Suprapubic skin (tissue), 4 donors: Measurements from ENCODE around the gene L3MBTL2. TPM values are rescaled to one million over a fixed set of nuclear protein-coding genes. Genes with fewer than 3 reads are reported as not detected.
"Not testable (repeated sequence)": the region's sequence is repeated elsewhere in the genome, so short reads cannot be mapped to it uniquely, and the experiment has no call there.

Experiments used
- DNase-seq, 2 donors: peaks; one replicate each; pipeline ENCODE4 v3.0.0-alpha.2; 2019; ENCODE audit warnings: low spot score in 2 of 2
- H3K27ac ChIP-seq: fragments of 200-600 bp; sonication (generic); one replicate; pipeline ENCODE4 v1.5.1; 2019
- H3K27me3 ChIP-seq: fragments of 200-600 bp; sonication (generic); one replicate; pipeline ENCODE4 v1.5.1; 2019
- H3K36me3 ChIP-seq: fragments of 200-600 bp; sonication (generic); one replicate; pipeline ENCODE4 v1.5.1; 2019
- H3K4me1 ChIP-seq: fragments of 200-600 bp; sonication (generic); one replicate; pipeline ENCODE4 v1.5.1; 2019
- H3K4me3 ChIP-seq: fragments of 200-600 bp; sonication (generic); one replicate; pipeline ENCODE4 v1.5.1; 2019; ENCODE audit warnings: mild to moderate bottlenecking
- H3K9me3 ChIP-seq: fragments of 200-600 bp; sonication (generic); one replicate; pipeline ENCODE4 v1.5.1; 2019
- EP300 ChIP-seq: sonication (generic); formaldehyde crosslinking; IDR thresholded peaks from one replicate; pipeline ENCODE4 v1.6.1; 2017; ENCODE audit warnings: antibody characterized with exemption
- POLR2A ChIP-seq, 2 donors: fragments of 450-650 bp; IDR thresholded peaks; one replicate each; pipeline ENCODE4 v1.6.1; 2017; ENCODE audit warnings: antibody characterized with exemption in 2 of 2, mild to moderate bottlenecking in 2 of 2, moderate library complexity in 2 of 2
- POLR2AphosphoS5 ChIP-seq, 3 donors: sonication (generic); formaldehyde crosslinking; IDR thresholded peaks; one replicate each; pipeline ENCODE4 v1.6.1; 2017; ENCODE audit warnings: antibody characterized with exemption in 3 of 3
- WGBS: methylation state at CpG from one replicate; pipeline ENCODE4 v1.1.5; 2018; 5-methylcytosine and 5-hydroxymethylcytosine counted together
- total RNA-seq, 4 donors: library from RNA; depleted of rRNA; stranded (reverse); fragments of >200 nt; gene quantifications; one replicate each; pipeline ENCODE4 v1.1.0, GENCODE V29; 2016
- TF ChIP-seq, protein P1 (sequence below), 2 donors: fragments of 200-600 bp in 1 of 2; fragments of 450-650 bp in 1 of 2; sonication (generic) in 1 of 2; IDR thresholded peaks; one replicate each; pipeline ENCODE4 v1.5.1; 2016 to 2019; ENCODE audit warnings: antibody characterized with exemption in 2 of 2, mild to moderate bottlenecking in 1 of 2, moderate library complexity in 1 of 2

L3MBTL2 gene
- total RNA-seq, 4 donors from 2014 or later = 13.2 to 36.5 (median 17.4) TPM

DNA sequence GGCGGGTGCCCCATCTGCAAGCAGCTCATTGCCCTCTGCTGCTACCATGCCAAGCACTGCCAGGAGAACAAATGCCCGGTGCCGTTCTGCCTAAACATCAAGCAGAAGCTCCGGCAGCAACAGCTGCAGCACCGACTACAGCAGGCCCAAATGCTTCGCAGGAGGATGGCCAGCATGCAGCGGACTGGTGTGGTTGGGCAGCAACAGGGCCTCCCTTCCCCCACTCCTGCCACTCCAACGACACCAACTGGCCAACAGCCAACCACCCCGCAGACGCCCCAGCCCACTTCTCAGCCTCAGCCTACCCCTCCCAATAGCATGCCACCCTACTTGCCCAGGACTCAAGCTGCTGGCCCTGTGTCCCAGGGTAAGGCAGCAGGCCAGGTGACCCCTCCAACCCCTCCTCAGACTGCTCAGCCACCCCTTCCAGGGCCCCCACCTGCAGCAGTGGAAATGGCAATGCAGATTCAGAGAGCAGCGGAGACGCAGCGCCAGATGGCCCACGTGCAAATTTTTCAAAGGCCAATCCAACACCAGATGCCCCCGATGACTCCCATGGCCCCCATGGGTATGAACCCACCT is 28.0 kb upstream of the L3MBTL2 start:
- H3K27ac ChIP-seq = no peak overlapping the region
- TF ChIP-seq EP300 = no peak
- TF ChIP-seq POLR2AphosphoS5 (IDR thresholded peaks at IDR 0.05) = no peak
- H3K9me3 ChIP-seq = no peaks in the 10 kb centered on the region
- H3K27me3 ChIP-seq = no peaks in the 10 kb centered on the region
- 84% methylated on average over 7 of the region's 15 CpGs for WGBS
- no peak for DNase-seq
- no peak overlapping the region for H3K4me3 ChIP-seq
- peaks cover 11% of the 10 kb centered on the region for H3K4me1 ChIP-seq
- H3K36me3 ChIP-seq = peaks cover 76% of the 10 kb centered on the region

DNA sequence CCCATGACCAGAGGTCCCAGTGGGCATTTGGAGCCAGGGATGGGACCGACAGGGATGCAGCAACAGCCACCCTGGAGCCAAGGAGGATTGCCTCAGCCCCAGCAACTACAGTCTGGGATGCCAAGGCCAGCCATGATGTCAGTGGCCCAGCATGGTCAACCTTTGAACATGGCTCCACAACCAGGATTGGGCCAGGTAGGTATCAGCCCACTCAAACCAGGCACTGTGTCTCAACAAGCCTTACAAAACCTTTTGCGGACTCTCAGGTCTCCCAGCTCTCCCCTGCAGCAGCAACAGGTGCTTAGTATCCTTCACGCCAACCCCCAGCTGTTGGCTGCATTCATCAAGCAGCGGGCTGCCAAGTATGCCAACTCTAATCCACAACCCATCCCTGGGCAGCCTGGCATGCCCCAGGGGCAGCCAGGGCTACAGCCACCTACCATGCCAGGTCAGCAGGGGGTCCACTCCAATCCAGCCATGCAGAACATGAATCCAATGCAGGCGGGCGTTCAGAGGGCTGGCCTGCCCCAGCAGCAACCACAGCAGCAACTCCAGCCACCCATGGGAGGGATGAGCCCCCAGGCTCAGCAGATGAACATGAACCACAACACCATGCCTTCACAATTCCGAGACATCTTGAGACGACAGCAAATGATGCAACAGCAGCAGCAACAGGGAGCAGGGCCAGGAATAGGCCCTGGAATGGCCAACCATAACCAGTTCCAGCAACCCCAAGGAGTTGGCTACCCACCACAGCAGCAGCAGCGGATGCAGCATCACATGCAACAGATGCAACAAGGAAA is 27.3 kb upstream of the L3MBTL2 start:
- DNase-seq = no peak
- WGBS = 94% methylated on average over 3 of the region's 9 CpGs
- no peak overlapping the region for H3K4me3 ChIP-seq
- no peaks in the 10 kb centered on the region for H3K27me3 ChIP-seq
- H3K9me3 ChIP-seq = no peaks in the 10 kb centered on the region
- H3K36me3 ChIP-seq = peaks cover 70% of the 10 kb centered on the region
- H3K4me1 ChIP-seq = peaks cover 11% of the 10 kb centered on the region
- no peak for TF ChIP-seq POLR2A (IDR thresholded peaks at IDR 0.05)
- TF ChIP-seq, protein P1, sequence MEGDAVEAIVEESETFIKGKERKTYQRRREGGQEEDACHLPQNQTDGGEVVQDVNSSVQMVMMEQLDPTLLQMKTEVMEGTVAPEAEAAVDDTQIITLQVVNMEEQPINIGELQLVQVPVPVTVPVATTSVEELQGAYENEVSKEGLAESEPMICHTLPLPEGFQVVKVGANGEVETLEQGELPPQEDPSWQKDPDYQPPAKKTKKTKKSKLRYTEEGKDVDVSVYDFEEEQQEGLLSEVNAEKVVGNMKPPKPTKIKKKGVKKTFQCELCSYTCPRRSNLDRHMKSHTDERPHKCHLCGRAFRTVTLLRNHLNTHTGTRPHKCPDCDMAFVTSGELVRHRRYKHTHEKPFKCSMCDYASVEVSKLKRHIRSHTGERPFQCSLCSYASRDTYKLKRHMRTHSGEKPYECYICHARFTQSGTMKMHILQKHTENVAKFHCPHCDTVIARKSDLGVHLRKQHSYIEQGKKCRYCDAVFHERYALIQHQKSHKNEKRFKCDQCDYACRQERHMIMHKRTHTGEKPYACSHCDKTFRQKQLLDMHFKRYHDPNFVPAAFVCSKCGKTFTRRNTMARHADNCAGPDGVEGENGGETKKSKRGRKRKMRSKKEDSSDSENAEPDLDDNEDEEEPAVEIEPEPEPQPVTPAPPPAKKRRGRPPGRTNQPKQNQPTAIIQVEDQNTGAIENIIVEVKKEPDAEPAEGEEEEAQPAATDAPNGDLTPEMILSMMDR (IDR thresholded peaks at IDR 0.05) = no peak
- no peak for TF ChIP-seq POLR2AphosphoS5 (IDR thresholded peaks at IDR 0.05)
- no peak for TF ChIP-seq EP300
- H3K27ac ChIP-seq = no peak overlapping the region

DNA sequence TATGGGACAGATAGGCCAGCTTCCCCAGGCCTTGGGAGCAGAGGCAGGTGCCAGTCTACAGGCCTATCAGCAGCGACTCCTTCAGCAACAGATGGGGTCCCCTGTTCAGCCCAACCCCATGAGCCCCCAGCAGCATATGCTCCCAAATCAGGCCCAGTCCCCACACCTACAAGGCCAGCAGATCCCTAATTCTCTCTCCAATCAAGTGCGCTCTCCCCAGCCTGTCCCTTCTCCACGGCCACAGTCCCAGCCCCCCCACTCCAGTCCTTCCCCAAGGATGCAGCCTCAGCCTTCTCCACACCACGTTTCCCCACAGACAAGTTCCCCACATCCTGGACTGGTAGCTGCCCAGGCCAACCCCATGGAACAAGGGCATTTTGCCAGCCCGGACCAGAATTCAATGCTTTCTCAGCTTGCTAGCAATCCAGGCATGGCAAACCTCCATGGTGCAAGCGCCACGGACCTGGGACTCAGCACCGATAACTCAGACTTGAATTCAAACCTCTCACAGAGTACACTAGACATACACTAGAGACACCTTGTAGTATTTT is 26.6 kb upstream of the L3MBTL2 start:
- no peak overlapping the region for H3K4me3 ChIP-seq
- H3K27ac ChIP-seq = no peak overlapping the region
- peaks cover 63% of the 10 kb centered on the region for H3K36me3 ChIP-seq
- no peaks in the 10 kb centered on the region for H3K9me3 ChIP-seq
- DNase-seq = no peak
- 79% methylated on average over 8 of the region's 8 CpGs for WGBS
- no peaks in the 10 kb centered on the region for H3K27me3 ChIP-seq
- H3K4me1 ChIP-seq = peaks cover 11% of the 10 kb centered on the region
- TF ChIP-seq POLR2AphosphoS5 (IDR thresholded peaks at IDR 0.05) (no peak), POLR2A (IDR thresholded peaks at IDR 0.05) (no peak), EP300 (no peak)
- TF ChIP-seq, protein P1 (IDR thresholded peaks at IDR 0.05) = no peak

DNA sequence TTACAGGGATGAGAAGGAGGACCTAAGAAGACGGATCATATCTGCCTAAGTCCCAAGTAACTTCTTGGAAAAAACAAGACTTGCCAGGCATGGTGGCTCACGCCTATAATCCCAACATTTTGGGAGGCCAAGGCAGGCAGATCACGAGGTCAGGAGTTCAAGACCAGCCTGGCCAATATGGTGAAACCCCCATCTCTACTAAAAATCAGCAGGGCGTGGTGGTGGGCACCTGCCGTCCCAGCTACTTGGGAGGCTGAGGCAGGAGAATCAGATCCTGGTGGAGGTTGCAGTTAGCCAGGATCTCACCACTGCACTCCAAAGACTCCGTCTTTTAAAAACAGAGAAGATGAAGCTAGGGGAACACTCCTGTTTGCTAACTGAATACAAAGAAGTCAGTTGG is 24.8 kb upstream of the L3MBTL2 start:
- Histone ChIP-seq H3K4me1 (peaks cover 11% of the 10 kb centered on the region), H3K36me3 (peaks cover 44% of the 10 kb centered on the region)
- not testable (repeated sequence) for DNase-seq, H3K27me3 ChIP-seq, H3K4me3 ChIP-seq, H3K9me3 ChIP-seq, H3K27ac ChIP-seq
- WGBS = 93% methylated on average over 6 of the region's 6 CpGs

DNA sequence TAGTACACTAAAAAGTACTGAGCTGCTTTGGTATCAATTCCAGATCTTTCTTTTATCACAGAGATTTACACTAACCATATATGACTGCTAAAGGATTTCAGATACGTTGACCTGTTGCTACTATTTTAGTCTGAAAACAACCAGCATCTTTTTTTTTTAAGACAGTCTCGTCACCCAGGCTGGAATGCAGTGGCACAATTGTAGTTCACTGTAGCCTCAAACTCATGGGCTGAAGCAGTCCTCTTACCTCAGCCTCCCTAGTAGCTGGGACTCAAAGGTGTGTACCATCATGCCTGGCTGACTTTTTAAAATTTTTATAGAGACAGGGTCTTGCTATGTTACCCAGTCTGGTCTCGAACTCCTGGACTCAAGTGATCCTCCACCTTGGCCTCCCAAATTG is 24.2 kb upstream of the L3MBTL2 start:
- no peak overlapping the region for H3K27ac ChIP-seq
- H3K36me3 ChIP-seq = peaks cover 38% of the 10 kb centered on the region
- peaks cover 11% of the 10 kb centered on the region for H3K4me1 ChIP-seq
- no peaks in the 10 kb centered on the region for H3K9me3 ChIP-seq
- H3K27me3 ChIP-seq = no peaks in the 10 kb centered on the region
- TF ChIP-seq, protein P1 (IDR thresholded peaks at IDR 0.05) = no peak
- TF ChIP-seq POLR2A (IDR thresholded peaks at IDR 0.05) (no peak), EP300 (no peak), POLR2AphosphoS5 (IDR thresholded peaks at IDR 0.05) (no peak)
- no peak overlapping the region for H3K4me3 ChIP-seq
- DNase-seq = no peak
- 92% methylated on average over 3 of the region's 3 CpGs for WGBS
